HepG2 (cell line): Measurements from ENCODE around the gene CST2. TPM values are rescaled to one million over a fixed set of nuclear protein-coding genes. Genes with fewer than 3 reads are reported as not detected.

ENCODE experiments used
- ATAC-seq: fragments of 200-7000 bp; cut with Tn5 transposase; 3 replicates; pipeline ENCODE4 v1.9.1; 2020; ENCODE audit warnings: mild to moderate bottlenecking, moderate library complexity
- BruUV-seq: library from RNA; stranded (reverse); fragments of 400-500 nt; replicated peaks from 2 replicates; lab custom pipeline; 2021; lab: Mats Ljungman, UMichigan
- CTCF ChIA-PET: fragments of 300-600 bp; formaldehyde crosslinking; extraction: SDS; loops from one replicate; lab custom pipeline; 2021; ENCODE audit warnings: low total read pairs, inconsistent platforms, low intra/inter-chr PET ratio; lab: Yijun Ruan, JAX
- POLR2A ChIA-PET: fragments of 350-600 bp; sonication (Branson Sonifier 250); formaldehyde crosslinking; loops from one replicate; lab custom pipeline; 2020; ENCODE audit warnings: antibody characterized with exemption, inconsistent platforms; lab: Yijun Ruan, JAX
- DNase-seq: peaks from one replicate; pipeline ENCODE4 v3.0.0-alpha.2; 2015; ENCODE audit warnings: low spot score
- FAIRE-seq: peaks from 3 replicates; lab custom pipeline; 2011; peaks lifted over from hg19 to GRCh38; lab: Jason Lieb, UNC
- H2AFZ ChIP-seq: one replicate; pipeline ENCODE4 v1.6.1; 2011; ENCODE audit warnings: low read length, inconsistent platforms
- H3K27ac ChIP-seq: fragments of 300-600 bp; 3 replicates; pipeline ENCODE4 v1.8.0; 2011; ENCODE audit warnings: mixed run types, mild to moderate bottlenecking, mixed read lengths, low read length, inconsistent platforms; ENCODE audit not compliant: insufficient read depth; ENCODE audit errors: extremely low read length
- H3K27me3 ChIP-seq, 2 experiments: fragments of 200-600 bp in 1 of 2; 2 replicates in 1 of 2; 3 replicates in 1 of 2; pipeline versions ENCODE4 v1.6.0 to v1.8.0; 2011; ENCODE audit warnings: low read length in 2 of 2, mild to moderate bottlenecking in 2 of 2, moderate library complexity in 2 of 2, inconsistent platforms in 1 of 2; ENCODE audit not compliant: insufficient read depth in 2 of 2, control insufficient read depth in 1 of 2
- H3K36me3 ChIP-seq, 2 experiments: fragments of 200-600 bp in 1 of 2; replicated peaks in 1 of 2; 2 replicates in 1 of 2; 3 replicates in 1 of 2; pipeline versions ENCODE4 v1.5.1 to v1.8.0; 2011; ENCODE audit warnings: low read length in 2 of 2, inconsistent platforms in 1 of 2; ENCODE audit not compliant: insufficient read depth in 2 of 2, control insufficient read depth in 1 of 2
- H3K4me1 ChIP-seq: 2 replicates; pipeline ENCODE4 v1.5.1; 2012; ENCODE audit warnings: low read length, inconsistent platforms; ENCODE audit not compliant: insufficient read depth
- H3K4me2 ChIP-seq: 2 replicates; pipeline ENCODE4 v1.6.0; 2011; ENCODE audit warnings: low read depth, low read length, inconsistent platforms
- H3K4me3 ChIP-seq, 3 experiments: fragments of 200-600 bp in 1 of 3; sonication (generic), shearing (Covaris generic) in 1 of 3; replicated peaks in 1 of 3; 2 replicates each; pipeline ENCODE4 v1.5.1; 2011 to 2016; ENCODE audit warnings: low read length in 3 of 3, inconsistent platforms in 2 of 3, low read depth in 2 of 3, mild to moderate bottlenecking in 2 of 3, control low read depth in 1 of 3, mixed read lengths in 1 of 3; ENCODE audit not compliant: insufficient read depth in 1 of 3
- H3K79me2 ChIP-seq: one replicate; pipeline ENCODE4 v1.6.1; 2011; ENCODE audit warnings: low read length, inconsistent platforms; ENCODE audit not compliant: insufficient read depth
- H3K9ac ChIP-seq: 2 replicates; pipeline ENCODE4 v1.6.0; 2011; ENCODE audit warnings: mild to moderate bottlenecking, low read depth, low read length, inconsistent platforms; ENCODE audit not compliant: insufficient read depth
- H3K9me3 ChIP-seq: 2 replicates; pipeline ENCODE4 v1.5.1; 2012; ENCODE audit warnings: mild to moderate bottlenecking, low read length
- H4K20me1 ChIP-seq: 2 replicates; pipeline ENCODE4 v1.6.0; 2011; ENCODE audit warnings: inconsistent platforms, mild to moderate bottlenecking, low read length, moderate library complexity; ENCODE audit not compliant: insufficient read depth
- CBX1 ChIP-seq: IDR thresholded peaks from one replicate; pipeline ENCODE4 v1.6.1; 2016; ENCODE audit warnings: antibody characterized with exemption, low read depth
- HNF4A ChIP-seq: sonication (generic); formaldehyde crosslinking; IDR thresholded peaks from 2 replicates; pipeline ENCODE4 v1.4.0; 2020; ENCODE audit warnings: missing genetic modification reagents
- JUND ChIP-seq: sonication (generic); formaldehyde crosslinking; IDR thresholded peaks from 2 replicates; pipeline ENCODE4 v1.8.0; 2022; ENCODE audit warnings: mild to moderate bottlenecking, missing genetic modification reagents
- PAWR ChIP-seq: sonication (generic); formaldehyde crosslinking; IDR thresholded peaks from 2 replicates; pipeline ENCODE4 v1.4.0; 2020; ENCODE audit warnings: missing genetic modification reagents, mild to moderate bottlenecking, borderline replicate concordance
- SNAPC5 ChIP-seq: sonication (generic); formaldehyde crosslinking; IDR thresholded peaks from 2 replicates; pipeline ENCODE4 v1.8.1; 2023; ENCODE audit warnings: mild to moderate bottlenecking, missing genetic modification reagents, borderline replicate concordance
- U2AF2 ChIP-seq: fragments of 200-400 bp; formaldehyde crosslinking; IDR thresholded peaks from 2 replicates; pipeline ENCODE4 v1.6.1; 2017; ENCODE audit warnings: low read depth, mild to moderate bottlenecking, low read length
- ZFAT ChIP-seq: sonication (generic); formaldehyde crosslinking; conservative IDR thresholded peaks from 2 replicates; pipeline ENCODE4 v1.8.1; 2023; ENCODE audit warnings: missing genetic modification reagents, inconsistent platforms
- ZNF160 ChIP-seq: sonication (generic); formaldehyde crosslinking; IDR thresholded peaks from 2 replicates; pipeline ENCODE4 v1.8.0; 2022; ENCODE audit warnings: mild to moderate bottlenecking, inconsistent platforms, missing genetic modification reagents
- ZNF275 ChIP-seq: sonication (generic); formaldehyde crosslinking; IDR thresholded peaks from 2 replicates; pipeline ENCODE4 v1.8.0; 2022; ENCODE audit warnings: missing genetic modification reagents, mild to moderate bottlenecking, inconsistent platforms, borderline replicate concordance
- ZNF30 ChIP-seq: sonication (generic); formaldehyde crosslinking; IDR thresholded peaks from 2 replicates; pipeline ENCODE4 v1.5.0; 2020; ENCODE audit warnings: mild to moderate bottlenecking, missing genetic modification reagents
- ZNF318 ChIP-seq: sonication (generic); formaldehyde crosslinking; IDR thresholded peaks from 2 replicates; pipeline ENCODE4 v1.4.0; 2020; ENCODE audit warnings: mild to moderate bottlenecking, missing genetic modification reagents
- ZNF589 ChIP-seq: sonication (generic); formaldehyde crosslinking; conservative IDR thresholded peaks from 2 replicates; pipeline ENCODE4 v1.8.0; 2022; ENCODE audit warnings: mild to moderate bottlenecking, moderate library complexity, missing genetic modification reagents
- WGBS: methylation state at CpG from one replicate; pipeline ENCODE4 v1.1.6; 2017; ENCODE audit warnings: low lambda C conversion rate; 5-methylcytosine and 5-hydroxymethylcytosine counted together
- in situ Hi-C: cut with HindIII; loops from 2 replicates; pipeline ENCODE4 v1.10.0; 2017; ENCODE audit warnings: low pct_unique_long_range_greater_than_20kb; ENCODE audit not compliant: extremely low pct_ligation_motif_present
- intact Hi-C: fragments of 100-400 bp; cut with micrococcal nuclease; formaldehyde crosslinking; loops from one replicate; pipeline ENCODE4 v1.10.0; 2022; ENCODE audit not compliant: unreplicated experiment
- polyA plus RNA-seq, 8 experiments: library from polyadenylated mRNA; depleted of rRNA in 3 of 8; stranded (reverse) in 7 of 8; unstranded in 1 of 8; fragments of >200 nt; fragmentation: Illumina TruSeq in 4 of 8; extraction: Trizol in 4 of 8; gene quantifications; 2 replicates each; pipeline versions ENCODE4 v1.2.1 to v1.2.3, GENCODE V29; 2011 to 2016; ENCODE audit warnings: low read depth in 4 of 8, missing spikeins in 1 of 8, mixed read lengths in 1 of 8; ENCODE audit not compliant: insufficient read depth in 1 of 8
- total RNA-seq, 5 experiments: library from RNA; depleted of rRNA; stranded (reverse); fragments of >200 nt; fragmentation: Illumina TruSeq; extraction: Trizol; gene quantifications; 2 replicates each; pipeline ENCODE4 v1.2.3, GENCODE V29; 2016; ENCODE audit warnings: low read depth in 1 of 5

The CST2 gene
- total and polyA plus RNA-seq, 2 of the 13 experiments (the other 11 are each of a cell fraction or from before 2014, with no cell fraction given), result not detected

- no peak for DNase-seq
- Histone ChIP-seq H3K9ac (no peak overlapping the region), H3K36me3 (no peaks in the 10 kb centered on the region), H4K20me1 (no peaks in the 10 kb centered on the region), H3K79me2 (no peaks in the 10 kb centered on the region)
- no peak for ATAC-seq
- in situ Hi-C loops, result no loop called here
- no TSS peak for BruUV-seq
- no peak for TF ChIP-seq PAWR (CRISPR knock-in tag)
- TF ChIP-seq ZNF275 (CRISPR knock-in tag), result no peak
- no peak for TF ChIP-seq CBX1
- no peak for TF ChIP-seq ZNF30 (CRISPR knock-in tag)
- TF ChIP-seq HNF4A (CRISPR knock-in tag), result no peak
- no peak for TF ChIP-seq ZNF160 (CRISPR knock-in tag)
- no peak for TF ChIP-seq ZNF318 (CRISPR knock-in tag)
- TF ChIP-seq JUND (CRISPR knock-in tag), result no peak
- no peak for TF ChIP-seq U2AF2
- no peak for TF ChIP-seq SNAPC5 (CRISPR knock-in tag)
- TF ChIP-seq ZNF589 (CRISPR knock-in tag), result no peak
- no peak for TF ChIP-seq ZFAT
- TF ChIP-seq, all 625 proteins: peak for 0
- Histone ChIP-seq H3K4me1 (no peaks in the 10 kb centered on the region), H3K9me3 (no peaks in the 10 kb centered on the region), H2AFZ (no peak overlapping the region), H3K4me2 (no peak overlapping the region), H3K27ac (no peak overlapping the region), H3K4me3 (no peak overlapping the region), H3K27me3 (peaks cover 1 to 13% of the 10 kb centered on the region in 2 experiments; a peak in 1 of 5 replicates)
- intact Hi-C loops, result no loop called here
- ChIA-PET POLR2A (no interaction called here), CTCF (no interaction called here)
- no peak for FAIRE-seq
- 10% methylated on average over 6 of the region's 7 CpGs for WGBS
Observed at GRCh38 chr20:23774081-23774480, 52.4 kb downstream of the CST2 start.
